Cardiac fibroblast (primary cell): ENCODE results near the gene GRAMD2B.

Source experiments
- DNase-seq, 2 donors: peaks; one replicate each; pipeline versions ENCODE4 v3.0.0 to v3.0.0-alpha.2; 2010; ENCODE audit warnings: low read depth in 2 of 2
- H3K4me3 ChIP-seq, 2 donors: replicated peaks in 1 of 2; 1 replicate in 1 of 2; 2 replicates in 1 of 2; pipeline ENCODE4 v1.5.1; 2011; ENCODE audit warnings: low read depth in 2 of 2, low read length in 2 of 2, mild to moderate bottlenecking in 2 of 2, moderate library complexity in 1 of 2
- TF ChIP-seq, protein P1 (sequence below): IDR thresholded peaks from one replicate; pipeline ENCODE4 v1.5.1; 2011; ENCODE audit warnings: low read depth, mild to moderate bottlenecking, low read length, inconsistent platforms

Gene GRAMD2B

DNA sequence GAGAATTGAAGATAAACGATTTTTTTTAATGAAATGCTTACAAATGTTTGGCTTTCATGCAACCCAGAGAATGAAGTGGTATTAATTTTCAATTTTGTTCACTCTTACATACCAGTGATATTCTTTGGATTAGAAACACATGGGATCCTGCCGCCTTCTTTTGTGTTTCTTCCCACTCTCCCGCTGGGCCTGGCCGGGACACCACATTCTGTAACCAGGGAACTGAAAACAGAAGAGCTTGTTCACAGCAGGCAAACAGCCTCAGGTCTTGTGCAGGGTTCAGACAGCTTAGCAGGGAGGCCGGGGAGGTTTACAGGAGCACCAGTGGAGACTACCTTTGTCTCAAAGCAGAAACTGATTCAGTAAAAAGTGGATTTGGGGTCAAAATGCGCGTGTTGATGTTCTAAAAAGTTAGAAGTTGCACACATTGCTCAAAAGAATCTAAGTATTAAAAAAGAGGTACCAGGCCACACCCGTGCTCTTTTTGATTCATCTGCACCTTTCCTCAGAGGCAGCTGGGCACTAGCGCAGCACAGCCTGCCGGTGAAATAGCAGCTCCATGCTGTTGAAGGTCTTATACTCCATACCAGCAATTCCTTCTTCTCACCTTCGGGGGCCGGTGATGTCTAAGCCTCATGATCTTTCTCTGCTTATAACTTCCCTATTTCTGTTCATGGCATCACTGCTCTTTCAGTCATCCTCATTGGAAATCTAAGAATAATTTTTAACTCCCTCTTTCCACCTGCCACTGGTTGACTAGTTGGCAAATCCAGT lies 67.1 kb downstream of the GRAMD2B start:
- H3K4me3 ChIP-seq: no peak overlapping the region
- DNase-seq: no peak
- TF ChIP-seq, protein P1, sequence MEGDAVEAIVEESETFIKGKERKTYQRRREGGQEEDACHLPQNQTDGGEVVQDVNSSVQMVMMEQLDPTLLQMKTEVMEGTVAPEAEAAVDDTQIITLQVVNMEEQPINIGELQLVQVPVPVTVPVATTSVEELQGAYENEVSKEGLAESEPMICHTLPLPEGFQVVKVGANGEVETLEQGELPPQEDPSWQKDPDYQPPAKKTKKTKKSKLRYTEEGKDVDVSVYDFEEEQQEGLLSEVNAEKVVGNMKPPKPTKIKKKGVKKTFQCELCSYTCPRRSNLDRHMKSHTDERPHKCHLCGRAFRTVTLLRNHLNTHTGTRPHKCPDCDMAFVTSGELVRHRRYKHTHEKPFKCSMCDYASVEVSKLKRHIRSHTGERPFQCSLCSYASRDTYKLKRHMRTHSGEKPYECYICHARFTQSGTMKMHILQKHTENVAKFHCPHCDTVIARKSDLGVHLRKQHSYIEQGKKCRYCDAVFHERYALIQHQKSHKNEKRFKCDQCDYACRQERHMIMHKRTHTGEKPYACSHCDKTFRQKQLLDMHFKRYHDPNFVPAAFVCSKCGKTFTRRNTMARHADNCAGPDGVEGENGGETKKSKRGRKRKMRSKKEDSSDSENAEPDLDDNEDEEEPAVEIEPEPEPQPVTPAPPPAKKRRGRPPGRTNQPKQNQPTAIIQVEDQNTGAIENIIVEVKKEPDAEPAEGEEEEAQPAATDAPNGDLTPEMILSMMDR: no peak

DNA sequence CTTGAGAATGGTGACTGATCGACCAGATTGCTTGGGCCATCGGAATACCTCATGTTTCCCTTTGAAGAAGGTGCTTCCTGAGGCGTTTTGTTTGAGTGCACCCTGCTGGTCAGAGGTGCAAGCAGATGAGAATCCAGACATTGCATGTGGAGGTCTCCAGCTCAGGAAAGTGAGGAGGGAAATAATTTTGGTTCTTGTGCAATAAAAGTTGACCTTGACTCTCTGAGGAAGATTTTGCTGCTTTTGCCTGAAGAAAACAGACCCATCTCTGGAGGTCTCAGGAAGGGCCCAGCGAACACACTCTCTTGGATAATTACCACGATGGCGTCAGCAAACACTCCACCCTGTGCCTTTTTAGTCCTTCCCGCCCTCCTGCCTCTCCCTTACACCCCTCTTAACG lies 69.7 kb downstream of the GRAMD2B start:
- peak; percentile 39 to 47 for DNase-seq
- no peak overlapping the region for H3K4me3 ChIP-seq
- TF ChIP-seq, protein P1: peak; percentile 30

GRCh38 chr5:126494393-126494792 lies 71.2 kb downstream of the GRAMD2B start:
- DNase-seq: no peak
- H3K4me3 ChIP-seq: no peak overlapping the region
- TF ChIP-seq, protein P1: no peak

DNA sequence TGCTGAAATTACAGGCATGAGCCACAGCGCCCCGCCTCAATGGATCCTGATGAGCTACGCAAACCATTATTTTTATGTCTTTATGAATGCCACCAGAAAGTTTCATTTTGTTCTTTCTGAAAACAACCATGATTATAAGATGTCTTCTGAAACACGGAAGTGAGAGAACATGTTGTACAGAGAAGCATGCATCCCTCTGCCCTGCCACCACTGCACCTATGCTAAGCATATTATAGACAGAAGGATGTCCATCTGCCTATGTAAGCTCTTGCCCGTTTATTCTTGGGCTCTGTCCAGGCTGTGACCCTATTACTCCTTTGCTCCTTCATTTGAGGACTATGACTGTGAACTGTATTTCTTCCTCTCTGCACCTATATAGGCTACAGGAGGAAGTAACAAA lies 74.3 kb downstream of the GRAMD2B start:
- H3K4me3 ChIP-seq: no peak overlapping the region
- no peak for DNase-seq
- TF ChIP-seq, protein P1: no peak

GRCh38 chr5:126499278-126499677 lies 76.1 kb downstream of the GRAMD2B start:
- TF ChIP-seq, protein P1: no peak
- DNase-seq: no peak
- H3K4me3 ChIP-seq: no peak overlapping the region

- peak; percentile 39 to 50 for DNase-seq
- TF ChIP-seq, protein P1: peak; percentile 67
- H3K4me3 ChIP-seq: no peak overlapping the region
Measured at GRCh38 chr5:126499853-126500342, 76.7 kb downstream of the GRAMD2B start.
